NCI-H2196 treated with DMSO at 0.1 percent for 48 hours (cell line): ENCODE data around the gene PCDHGA9.
"Not testable (repeated sequence)": the region's sequence is repeated elsewhere in the genome, so short reads cannot be mapped to it uniquely, and the experiment has no call there.

Source experiments
- DNase-seq: peaks from one replicate; lab custom pipeline; 2025; ENCODE audit not compliant: unreplicated experiment; lab: John Stamatoyannopoulos, UW

Gene PCDHGA9

GRCh38 chr5:141402553-141403243, at the start of gene PCDHGA9:
Gene PCDHGA9 (plus strand): TSS chr5:141402778. CDS start chr5:141402953, 175 bp downstream.
- no peak for DNase-seq

- DNase-seq: no peak
Measured at GRCh38 chr5:141354900-141355469, 47.6 kb upstream of the PCDHGA9 start, which contains the start of gene PCDHGA4. Gene PCDHGA4 (plus strand): TSS chr5:141355021. CDS start chr5:141355108, 87 bp downstream.

- DNase-seq: no peak
Measured at GRCh38 chr5:141355641-141356040, 46.9 kb upstream of the PCDHGA9 start.

GRCh38 chr5:141356133-141356532, 46.4 kb upstream of the PCDHGA9 start:
- no peak for DNase-seq

- DNase-seq: no peak
Measured at GRCh38 chr5:141356950-141357349, 45.6 kb upstream of the PCDHGA9 start.

- no peak for DNase-seq
Measured at GRCh38 chr5:141359790-141360426, 42.7 kb upstream of the PCDHGA9 start, which contains the start of gene PCDHGB2. Gene PCDHGB2 (plus strand): TSS chr5:141359994. CDS start chr5:141360136, 142 bp downstream.

GRCh38 chr5:141360685-141361084, 41.9 kb upstream of the PCDHGA9 start:
- no peak for DNase-seq

- DNase-seq: no peak
Measured at GRCh38 chr5:141362719-141363118, 39.9 kb upstream of the PCDHGA9 start.

GRCh38 chr5:141363952-141364660, 38.5 kb upstream of the PCDHGA9 start, which contains the start of gene PCDHGA5:
Gene PCDHGA5 (plus strand): TSS chr5:141364162. CDS start chr5:141364331, 169 bp downstream.
- DNase-seq: no peak

- no peak for DNase-seq
Measured at GRCh38 chr5:141366016-141366896, 36.3 kb upstream of the PCDHGA9 start.

- no peak for DNase-seq
Measured at GRCh38 chr5:141369994-141370848, 32.4 kb upstream of the PCDHGA9 start, which contains the start of gene PCDHGB3. Gene PCDHGB3 (plus strand): TSS chr5:141370242. CDS start chr5:141370395, 153 bp downstream.

- DNase-seq: no peak
Measured at GRCh38 chr5:141371572-141372475, 30.8 kb upstream of the PCDHGA9 start.

- DNase-seq: no peak
Measured at GRCh38 chr5:141373673-141374317, 28.8 kb upstream of the PCDHGA9 start, which contains the start of gene PCDHGA6. Gene PCDHGA6 (plus strand): TSS chr5:141373891. CDS start chr5:141374084, 193 bp downstream.

GRCh38 chr5:141374627-141375026, 28.0 kb upstream of the PCDHGA9 start:
- no peak for DNase-seq

- not testable (repeated sequence) for DNase-seq
Measured at GRCh38 chr5:141375444-141376155, 27.0 kb upstream of the PCDHGA9 start.

GRCh38 chr5:141382469-141383294, 19.9 kb upstream of the PCDHGA9 start, which contains the start of gene PCDHGA7:
Gene PCDHGA7 (plus strand): TSS chr5:141382742. CDS start chr5:141382900, 158 bp downstream.
- DNase-seq: no peak
